K562 (cell line): ENCODE measurements around the gene TMEM141. TPM values are rescaled to one million over a fixed set of nuclear protein-coding genes. Genes with fewer than 3 reads are reported as not detected.
A peak's percentile ranks its signal among the peaks of the same experiment; 100 is the strongest.

Experiments
- HDAC2 ChIP-seq: fragments of 450-650 bp; IDR thresholded peaks from 2 replicates; pipeline ENCODE4 v1.6.1; 2016; ENCODE audit warnings: mild to moderate bottlenecking
- HNRNPK ChIP-seq: fragments of 200-400 bp; formaldehyde crosslinking; IDR thresholded peaks from one replicate; pipeline ENCODE4 v1.6.1; 2018; ENCODE audit warnings: mild to moderate bottlenecking, low read depth, low read length; ENCODE audit not compliant: poor library complexity, severe bottlenecking
- NCOR1 ChIP-seq: fragments of 450-650 bp; IDR thresholded peaks from 2 replicates; pipeline ENCODE4 v1.6.1; 2016; ENCODE audit warnings: mild to moderate bottlenecking, moderate library complexity
- PTBP1 ChIP-seq: fragments of 200-400 bp; formaldehyde crosslinking; IDR thresholded peaks from 2 replicates; pipeline ENCODE4 v1.6.1; 2017; ENCODE audit warnings: low read depth, low read length
- TEAD1 ChIP-seq, 2 experiments: fragments of 450-650 bp in 1 of 2; sonication (generic) in 1 of 2; formaldehyde crosslinking; IDR thresholded peaks; 2 replicates each; pipeline versions ENCODE4 v1.4.0 to v1.8.0; 2020 to 2022; ENCODE audit warnings: mild to moderate bottlenecking in 2 of 2, missing genetic modification reagents in 1 of 2
- ZNF57 ChIP-seq: fragments of 450-650 bp; formaldehyde crosslinking; IDR thresholded peaks from 2 replicates; pipeline ENCODE4 v1.4.0; 2020; ENCODE audit warnings: mild to moderate bottlenecking, moderate library complexity
- polyA plus RNA-seq, 8 experiments: library from polyadenylated mRNA; depleted of rRNA in 4 of 8; stranded (reverse) in 5 of 8; unstranded in 3 of 8; fragments of >200 nt; fragmentation: Nextera tagmentation in 2 of 8; fragmentation: Illumina TruSeq in 1 of 8; extraction: Ambion mirVana in 2 of 8; extraction: Trizol in 1 of 8; gene quantifications; 2 replicates each; pipeline versions ENCODE4 v1.2.1 to v1.2.3, GENCODE V29; 2011 to 2014; ENCODE audit warnings: inconsistent platforms in 1 of 8, missing spikeins in 1 of 8
- total RNA-seq, 7 experiments: library from RNA; depleted of rRNA in 6 of 7; stranded (reverse); fragments of >200 nt in 6 of 7; fragmentation: Illumina TruSeq in 2 of 7; extraction: Trizol in 2 of 7; gene quantifications; 2 replicates each; pipeline versions ENCODE4 v1.2.1 to v1.2.3, GENCODE V29; 2011 to 2021; ENCODE audit warnings: low replicate concordance in 1 of 7
- TF ChIP-seq, protein P1 (sequence below), 2 experiments: fragments of 450-650 bp in 1 of 2; sonication (generic) in 1 of 2; formaldehyde crosslinking in 1 of 2; IDR thresholded peaks; 2 replicates each; pipeline versions ENCODE4 v1.7.1 to v1.9.0; 2016 to 2022; ENCODE audit warnings: inconsistent platforms in 1 of 2, mild to moderate bottlenecking in 1 of 2, missing genetic modification reagents in 1 of 2
- TF ChIP-seq, protein P2 (sequence below): fragments of 250-450 bp; sonication (Bioruptor Pico); IDR thresholded peaks from 2 replicates; pipeline ENCODE4 v1.4.0; 2020; ENCODE audit warnings: mild to moderate bottlenecking, moderate library complexity, borderline replicate concordance
- TF ChIP-seq, protein P3 (sequence below), 3 experiments: fragments of 200-800 bp in 1 of 3; fragments of 250-450 bp in 1 of 3; fragments of 450-650 bp in 1 of 3; sonication (Bioruptor Pico) in 1 of 3; sonication (Bioruptor generic) in 1 of 3; formaldehyde crosslinking in 1 of 3; IDR thresholded peaks; 2 replicates each; pipeline versions ENCODE4 v1.6.1 to v1.8.0; 2016 to 2022; ENCODE audit warnings: mild to moderate bottlenecking in 2 of 3, missing genetic modification characterization in 2 of 3, missing compliant biosample characterization in 1 of 3, moderate library complexity in 1 of 3

Gene TMEM141
- total and polyA plus RNA-seq, 9 of the 15 experiments (the other 6 are each of a cell fraction or from before 2014, with no cell fraction given) = 21.5 to 123 (median 74.8) TPM

GRCh38 chr9:136840877-136841645 lies 49.9 kb downstream of the TMEM141 start (continued):
- TF ChIP-seq, protein P1, sequence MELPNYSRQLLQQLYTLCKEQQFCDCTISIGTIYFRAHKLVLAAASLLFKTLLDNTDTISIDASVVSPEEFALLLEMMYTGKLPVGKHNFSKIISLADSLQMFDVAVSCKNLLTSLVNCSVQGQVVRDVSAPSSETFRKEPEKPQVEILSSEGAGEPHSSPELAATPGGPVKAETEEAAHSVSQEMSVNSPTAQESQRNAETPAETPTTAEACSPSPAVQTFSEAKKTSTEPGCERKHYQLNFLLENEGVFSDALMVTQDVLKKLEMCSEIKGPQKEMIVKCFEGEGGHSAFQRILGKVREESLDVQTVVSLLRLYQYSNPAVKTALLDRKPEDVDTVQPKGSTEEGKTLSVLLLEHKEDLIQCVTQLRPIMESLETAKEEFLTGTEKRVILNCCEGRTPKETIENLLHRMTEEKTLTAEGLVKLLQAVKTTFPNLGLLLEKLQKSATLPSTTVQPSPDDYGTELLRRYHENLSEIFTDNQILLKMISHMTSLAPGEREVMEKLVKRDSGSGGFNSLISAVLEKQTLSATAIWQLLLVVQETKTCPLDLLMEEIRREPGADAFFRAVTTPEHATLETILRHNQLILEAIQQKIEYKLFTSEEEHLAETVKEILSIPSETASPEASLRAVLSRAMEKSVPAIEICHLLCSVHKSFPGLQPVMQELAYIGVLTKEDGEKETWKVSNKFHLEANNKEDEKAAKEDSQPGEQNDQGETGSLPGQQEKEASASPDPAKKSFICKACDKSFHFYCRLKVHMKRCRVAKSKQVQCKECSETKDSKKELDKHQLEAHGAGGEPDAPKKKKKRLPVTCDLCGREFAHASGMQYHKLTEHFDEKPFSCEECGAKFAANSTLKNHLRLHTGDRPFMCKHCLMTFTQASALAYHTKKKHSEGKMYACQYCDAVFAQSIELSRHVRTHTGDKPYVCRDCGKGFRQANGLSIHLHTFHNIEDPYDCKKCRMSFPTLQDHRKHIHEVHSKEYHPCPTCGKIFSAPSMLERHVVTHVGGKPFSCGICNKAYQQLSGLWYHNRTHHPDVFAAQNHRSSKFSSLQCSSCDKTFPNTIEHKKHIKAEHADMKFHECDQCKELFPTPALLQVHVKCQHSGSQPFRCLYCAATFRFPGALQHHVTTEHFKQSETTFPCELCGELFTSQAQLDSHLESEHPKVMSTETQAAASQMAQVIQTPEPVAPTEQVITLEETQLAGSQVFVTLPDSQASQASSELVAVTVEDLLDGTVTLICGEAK (IDR thresholded peaks at IDR 0.05) = no peak
- TF ChIP-seq, protein P1 (CRISPR knock-in tag; IDR thresholded peaks at IDR 0.05) = 0 out of 2 replicates have a peak, but pooled peaks have one; percentile 17
- TF ChIP-seq HDAC2 (no peak), HNRNPK (no peak), PTBP1 (0 out of 2 replicates have a peak, but pooled peaks have one; percentile 70), TEAD1 (CRISPR knock-in tag; IDR thresholded peaks at IDR 0.05) (no peak), ZNF57 (CRISPR knock-in tag) (no peak), NCOR1 (peak; percentile 17; the same call in 1 of the 2 replicates)
- TF ChIP-seq, protein P2, sequence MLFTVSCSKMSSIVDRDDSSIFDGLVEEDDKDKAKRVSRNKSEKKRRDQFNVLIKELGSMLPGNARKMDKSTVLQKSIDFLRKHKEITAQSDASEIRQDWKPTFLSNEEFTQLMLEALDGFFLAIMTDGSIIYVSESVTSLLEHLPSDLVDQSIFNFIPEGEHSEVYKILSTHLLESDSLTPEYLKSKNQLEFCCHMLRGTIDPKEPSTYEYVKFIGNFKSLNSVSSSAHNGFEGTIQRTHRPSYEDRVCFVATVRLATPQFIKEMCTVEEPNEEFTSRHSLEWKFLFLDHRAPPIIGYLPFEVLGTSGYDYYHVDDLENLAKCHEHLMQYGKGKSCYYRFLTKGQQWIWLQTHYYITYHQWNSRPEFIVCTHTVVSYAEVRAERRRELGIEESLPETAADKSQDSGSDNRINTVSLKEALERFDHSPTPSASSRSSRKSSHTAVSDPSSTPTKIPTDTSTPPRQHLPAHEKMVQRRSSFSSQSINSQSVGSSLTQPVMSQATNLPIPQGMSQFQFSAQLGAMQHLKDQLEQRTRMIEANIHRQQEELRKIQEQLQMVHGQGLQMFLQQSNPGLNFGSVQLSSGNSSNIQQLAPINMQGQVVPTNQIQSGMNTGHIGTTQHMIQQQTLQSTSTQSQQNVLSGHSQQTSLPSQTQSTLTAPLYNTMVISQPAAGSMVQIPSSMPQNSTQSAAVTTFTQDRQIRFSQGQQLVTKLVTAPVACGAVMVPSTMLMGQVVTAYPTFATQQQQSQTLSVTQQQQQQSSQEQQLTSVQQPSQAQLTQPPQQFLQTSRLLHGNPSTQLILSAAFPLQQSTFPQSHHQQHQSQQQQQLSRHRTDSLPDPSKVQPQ (CRISPR knock-in tag) = no peak
- TF ChIP-seq, protein P3, sequence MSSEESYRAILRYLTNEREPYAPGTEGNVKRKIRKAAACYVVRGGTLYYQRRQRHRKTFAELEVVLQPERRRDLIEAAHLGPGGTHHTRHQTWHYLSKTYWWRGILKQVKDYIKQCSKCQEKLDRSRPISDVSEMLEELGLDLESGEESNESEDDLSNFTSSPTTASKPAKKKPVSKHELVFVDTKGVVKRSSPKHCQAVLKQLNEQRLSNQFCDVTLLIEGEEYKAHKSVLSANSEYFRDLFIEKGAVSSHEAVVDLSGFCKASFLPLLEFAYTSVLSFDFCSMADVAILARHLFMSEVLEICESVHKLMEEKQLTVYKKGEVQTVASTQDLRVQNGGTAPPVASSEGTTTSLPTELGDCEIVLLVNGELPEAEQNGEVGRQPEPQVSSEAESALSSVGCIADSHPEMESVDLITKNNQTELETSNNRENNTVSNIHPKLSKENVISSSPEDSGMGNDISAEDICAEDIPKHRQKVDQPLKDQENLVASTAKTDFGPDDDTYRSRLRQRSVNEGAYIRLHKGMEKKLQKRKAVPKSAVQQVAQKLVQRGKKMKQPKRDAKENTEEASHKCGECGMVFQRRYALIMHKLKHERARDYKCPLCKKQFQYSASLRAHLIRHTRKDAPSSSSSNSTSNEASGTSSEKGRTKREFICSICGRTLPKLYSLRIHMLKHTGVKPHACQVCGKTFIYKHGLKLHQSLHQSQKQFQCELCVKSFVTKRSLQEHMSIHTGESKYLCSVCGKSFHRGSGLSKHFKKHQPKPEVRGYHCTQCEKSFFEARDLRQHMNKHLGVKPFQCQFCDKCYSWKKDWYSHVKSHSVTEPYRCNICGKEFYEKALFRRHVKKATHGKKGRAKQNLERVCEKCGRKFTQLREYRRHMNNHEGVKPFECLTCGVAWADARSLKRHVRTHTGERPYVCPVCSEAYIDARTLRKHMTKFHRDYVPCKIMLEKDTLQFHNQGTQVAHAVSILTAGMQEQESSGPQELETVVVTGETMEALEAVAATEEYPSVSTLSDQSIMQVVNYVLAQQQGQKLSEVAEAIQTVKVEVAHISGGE (CRISPR knock-in tag; IDR thresholded peaks at IDR 0.05) = peak in 1 of 3 experiments; percentile 23; a peak in 1 of 6 replicates
